AG09309 (cell line): ENCODE measurements around the gene MEG3.

Experiments used
- DNase-seq: peaks from one replicate; pipeline ENCODE4 v3.0.0-alpha.2; 2010; ENCODE audit warnings: low read depth
- H3K4me3 ChIP-seq: 2 replicates; pipeline ENCODE4 v1.5.1; 2011; ENCODE audit warnings: mild to moderate bottlenecking, low read depth, low read length, moderate library complexity; ENCODE audit not compliant: control insufficient read depth
- TF ChIP-seq, protein P1 (sequence below): IDR thresholded peaks from 2 replicates; pipeline ENCODE4 v1.5.1; 2011; ENCODE audit warnings: mild to moderate bottlenecking, low read depth, low read length, inconsistent platforms; ENCODE audit not compliant: insufficient read depth, control insufficient read depth; ENCODE audit errors: missing control alignments

The MEG3 gene

DNA sequence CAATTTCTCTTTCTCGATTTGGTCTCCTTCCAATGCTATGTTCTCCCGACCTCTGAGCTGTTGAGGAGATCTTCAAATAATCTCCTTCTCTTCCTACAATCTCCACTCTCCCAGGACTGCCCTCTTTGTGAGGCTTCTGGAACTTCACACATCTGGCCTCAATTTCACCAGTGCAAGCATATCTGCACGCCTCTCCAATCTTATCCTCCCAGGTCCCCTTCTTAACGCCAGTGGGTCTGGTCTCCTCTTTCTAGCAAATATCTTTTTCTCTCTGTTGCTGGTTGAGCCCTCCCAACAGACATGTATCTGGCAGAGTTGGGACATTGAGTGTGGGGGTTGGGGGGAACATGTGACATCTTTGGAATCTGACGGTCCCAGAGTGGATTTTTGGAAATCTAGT, 59.7 kb downstream of the MEG3 start:
- TF ChIP-seq, protein P1, sequence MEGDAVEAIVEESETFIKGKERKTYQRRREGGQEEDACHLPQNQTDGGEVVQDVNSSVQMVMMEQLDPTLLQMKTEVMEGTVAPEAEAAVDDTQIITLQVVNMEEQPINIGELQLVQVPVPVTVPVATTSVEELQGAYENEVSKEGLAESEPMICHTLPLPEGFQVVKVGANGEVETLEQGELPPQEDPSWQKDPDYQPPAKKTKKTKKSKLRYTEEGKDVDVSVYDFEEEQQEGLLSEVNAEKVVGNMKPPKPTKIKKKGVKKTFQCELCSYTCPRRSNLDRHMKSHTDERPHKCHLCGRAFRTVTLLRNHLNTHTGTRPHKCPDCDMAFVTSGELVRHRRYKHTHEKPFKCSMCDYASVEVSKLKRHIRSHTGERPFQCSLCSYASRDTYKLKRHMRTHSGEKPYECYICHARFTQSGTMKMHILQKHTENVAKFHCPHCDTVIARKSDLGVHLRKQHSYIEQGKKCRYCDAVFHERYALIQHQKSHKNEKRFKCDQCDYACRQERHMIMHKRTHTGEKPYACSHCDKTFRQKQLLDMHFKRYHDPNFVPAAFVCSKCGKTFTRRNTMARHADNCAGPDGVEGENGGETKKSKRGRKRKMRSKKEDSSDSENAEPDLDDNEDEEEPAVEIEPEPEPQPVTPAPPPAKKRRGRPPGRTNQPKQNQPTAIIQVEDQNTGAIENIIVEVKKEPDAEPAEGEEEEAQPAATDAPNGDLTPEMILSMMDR, result no peak
- H3K4me3 ChIP-seq, result no peak overlapping the region
- DNase-seq, result no peak

DNA sequence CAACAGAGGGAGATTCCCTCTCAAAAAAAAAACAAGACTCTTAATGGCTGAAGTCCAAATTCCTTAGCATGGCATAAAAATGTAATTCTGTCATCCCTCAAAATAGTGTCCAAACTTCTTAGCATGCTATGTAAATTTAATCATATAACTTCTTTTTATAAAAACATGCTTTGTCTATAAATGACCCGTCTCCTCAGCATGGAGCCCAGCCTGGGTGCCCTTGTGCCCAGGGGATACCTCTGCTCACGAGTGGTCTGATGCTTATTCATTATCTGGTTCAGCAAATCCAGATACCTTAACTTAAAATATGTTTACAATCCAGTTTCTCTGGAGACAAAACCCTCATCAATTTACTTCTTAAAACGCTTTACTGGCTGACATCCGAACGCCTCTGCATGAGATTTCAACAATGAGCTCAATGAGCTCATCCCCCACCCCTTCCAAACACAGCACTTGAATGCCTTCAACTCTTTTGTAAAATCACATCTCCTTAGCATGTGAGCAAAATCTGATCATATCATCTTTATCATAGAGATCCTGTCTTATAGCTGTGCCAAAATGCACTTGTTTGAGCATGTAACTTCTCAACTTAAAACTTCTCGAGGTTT, 61.9 kb downstream of the MEG3 start:
- DNase-seq, result no peak
- TF ChIP-seq, protein P1, result no peak
- no peak overlapping the region for H3K4me3 ChIP-seq

DNA sequence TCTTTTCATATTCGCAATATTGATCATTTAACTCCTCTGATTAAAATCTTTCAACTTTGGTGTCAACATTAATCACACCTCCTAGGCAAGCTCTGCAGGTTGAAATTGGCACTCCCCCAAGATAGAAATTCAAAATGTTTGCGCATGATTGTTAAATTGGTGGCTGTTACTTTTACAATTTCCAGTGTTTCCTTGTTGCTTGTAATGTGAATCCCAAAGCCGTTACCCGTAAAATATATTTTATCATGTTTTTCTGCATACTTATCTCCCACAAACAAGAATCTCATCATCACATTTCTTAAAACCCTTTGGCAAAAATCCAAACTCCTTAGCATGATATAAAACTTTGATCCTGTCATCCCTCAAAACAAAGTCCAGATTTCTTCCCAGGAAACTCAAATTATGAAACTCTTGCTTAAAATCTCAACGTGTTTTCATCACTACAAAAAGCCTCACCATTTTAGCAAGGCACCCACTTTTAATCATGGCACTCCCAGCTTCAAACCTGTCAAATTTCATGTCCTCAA, 62.9 kb downstream of the MEG3 start:
- no peak overlapping the region for H3K4me3 ChIP-seq
- TF ChIP-seq, protein P1, result no peak
- no peak for DNase-seq

DNA sequence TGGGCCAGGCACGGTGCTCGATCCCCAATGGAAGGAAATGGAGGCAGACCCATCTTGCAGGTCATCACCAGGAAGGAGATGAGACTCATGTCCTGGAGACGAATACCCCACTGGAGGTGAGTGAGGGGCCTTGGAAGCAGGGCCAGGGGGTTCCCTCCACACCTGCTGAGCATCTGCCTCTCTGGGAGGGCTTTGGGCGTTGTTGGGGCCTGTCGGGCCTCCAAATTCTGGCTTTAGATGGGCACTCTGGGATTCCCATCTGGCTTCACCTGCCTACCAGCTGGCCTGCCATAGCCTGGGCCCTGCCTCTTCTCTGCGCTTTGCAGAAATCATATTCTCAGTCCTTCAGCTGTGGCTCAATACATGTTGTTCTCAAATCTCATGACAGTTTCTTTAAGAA, 63.7 kb downstream of the MEG3 start:
- TF ChIP-seq, protein P1, result no peak
- H3K4me3 ChIP-seq, result no peak overlapping the region
- no peak for DNase-seq

DNA sequence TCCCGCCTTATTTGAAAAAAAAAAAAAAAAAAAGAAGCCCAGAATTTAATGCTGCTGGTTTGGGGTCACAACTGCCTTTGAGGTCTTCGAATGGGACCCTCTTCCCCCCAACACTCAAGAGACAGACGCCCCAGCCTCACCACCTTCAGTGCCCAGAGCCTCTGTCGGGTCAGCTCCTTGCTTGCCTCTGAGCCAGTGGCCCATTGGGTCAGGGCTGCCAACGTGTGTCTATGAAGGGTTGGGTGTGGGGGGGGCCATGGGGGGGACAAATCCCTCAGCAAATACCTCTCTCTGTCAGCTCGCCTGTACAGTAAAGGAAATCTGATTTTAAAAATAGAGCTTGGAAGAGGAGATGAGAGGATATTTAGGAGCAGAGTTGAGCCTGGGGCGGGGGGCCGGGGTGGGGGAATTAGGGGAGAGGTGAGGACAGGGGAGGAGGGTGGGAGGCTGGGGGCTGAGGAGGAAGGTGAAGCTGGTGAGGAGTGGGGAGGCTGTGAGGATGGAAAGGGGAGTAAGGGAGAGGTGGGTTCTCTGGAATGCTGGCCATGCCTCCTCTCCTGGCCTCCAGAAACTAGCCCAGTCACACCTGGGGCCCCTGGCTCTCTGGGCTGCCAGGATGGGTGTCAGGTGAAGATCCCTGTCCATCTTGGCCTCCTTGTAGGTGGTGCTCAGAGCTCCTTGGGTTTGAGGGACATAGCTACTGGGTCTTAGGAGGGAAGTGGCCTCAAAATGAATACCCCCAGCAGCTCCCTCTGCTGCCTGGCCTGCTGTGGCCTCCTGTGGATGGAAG, 64.3 kb downstream of the MEG3 start:
- TF ChIP-seq, protein P1, result no peak
- DNase-seq, result no peak
- H3K4me3 ChIP-seq, result no peak overlapping the region

DNA sequence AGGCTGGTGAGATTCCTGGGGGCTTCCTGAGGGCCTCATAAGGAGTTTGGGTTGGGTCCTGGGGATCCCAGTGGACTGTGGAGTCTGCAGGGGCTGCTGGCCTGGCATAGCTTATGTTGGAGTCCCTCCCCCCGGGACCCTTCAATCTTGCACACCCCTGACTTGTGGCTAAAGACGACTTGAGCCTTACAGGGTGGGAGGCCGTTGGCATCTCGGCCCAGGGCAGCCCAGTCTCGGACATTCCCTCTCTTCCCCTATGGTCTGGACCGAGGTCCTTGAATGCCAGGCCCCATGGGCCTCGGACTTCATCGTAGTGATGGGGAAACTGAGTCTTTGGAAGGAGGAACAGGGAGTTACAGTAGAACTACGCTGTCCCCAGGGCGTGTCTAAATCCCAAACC, 65.1 kb downstream of the MEG3 start:
- TF ChIP-seq, protein P1, result no peak
- no peak overlapping the region for H3K4me3 ChIP-seq

More for the DNA sequence above, 65.1 kb downstream of the MEG3 start:
- DNase-seq, result no peak
